ENCODE measurements around the gene GRK1.

GRCh38 chr13:113648216-113648610 lies 18.8 kb upstream of the GRK1 start:
- TF ChIP-seq CTCF (IDR thresholded peaks at IDR 0.05), result no peak
- no peak for TF ChIP-seq POLR2A (IDR thresholded peaks at IDR 0.05)

All from uterus (tissue), 2 donors.